Measurements from ENCODE around the gene ADAMTSL1. TPM values are rescaled to one million over a fixed set of nuclear protein-coding genes. Genes with fewer than 3 reads are reported as not detected.
"Not testable (repeated sequence)": the region's sequence is repeated elsewhere in the genome, so short reads cannot be mapped to it uniquely, and the experiment has no call there.

The ADAMTSL1 gene
- total RNA-seq, 1 donor from 2014 or later, result 3.4 TPM

GRCh38 chr9:18923671-18924430 is 449.9 kb downstream of the ADAMTSL1 start:
- DNase-seq (ENCODE audit: low spot score), result no peak

GRCh38 chr9:18925880-18926279 is 451.9 kb downstream of the ADAMTSL1 start:
- DNase-seq (ENCODE audit: low spot score), result no peak

GRCh38 chr9:18926513-18926912 is 452.6 kb downstream of the ADAMTSL1 start:
- no peak for DNase-seq (ENCODE audit: low spot score)

- no peak for DNase-seq (ENCODE audit: low spot score)
Measured at GRCh38 chr9:18928711-18929110, 454.8 kb downstream of the ADAMTSL1 start.

GRCh38 chr9:18930611-18931010 is 456.7 kb downstream of the ADAMTSL1 start:
- DNase-seq (ENCODE audit: low spot score), result not testable (repeated sequence)

GRCh38 chr9:18935541-18935940 is 461.6 kb downstream of the ADAMTSL1 start:
- DNase-seq (ENCODE audit: low spot score), result no peak

- no peak for DNase-seq (ENCODE audit: low spot score)
Measured at GRCh38 chr9:18936094-18936871, 462.3 kb downstream of the ADAMTSL1 start.

GRCh38 chr9:18939943-18940342 is 466.0 kb downstream of the ADAMTSL1 start:
- DNase-seq (ENCODE audit: low spot score), result no peak

- no peak for DNase-seq (ENCODE audit: low spot score)
Measured at GRCh38 chr9:18941060-18941740, 467.2 kb downstream of the ADAMTSL1 start.

GRCh38 chr9:18942801-18943200 is 468.8 kb downstream of the ADAMTSL1 start:
- no peak for DNase-seq (ENCODE audit: low spot score)

GRCh38 chr9:18947892-18948339 is 474.0 kb downstream of the ADAMTSL1 start:
- DNase-seq (ENCODE audit: low spot score), result no peak

- DNase-seq (ENCODE audit: low spot score), result no peak
Measured at GRCh38 chr9:18951936-18952335, 478.0 kb downstream of the ADAMTSL1 start.

- DNase-seq (ENCODE audit: low spot score), result no peak
Measured at GRCh38 chr9:18955626-18956025, 481.7 kb downstream of the ADAMTSL1 start.

Small RNA genes lying within 50 kb of the gene (microRNA-seq; reads per million reads assigned to microRNA genes)
- gene MIR3152 (ENCODE audit: borderline number of aligned reads), result not detected

All from mesenteric fat pad (tissue), 1 donor.